HG02798 (cell line): ENCODE measurements around the gene DDX50.
"Not testable (repeated sequence)": the region's sequence is repeated elsewhere in the genome, so short reads cannot be mapped to it uniquely, and the experiment has no call there.

ENCODE experiments used
- ATAC-seq: cut with Tn5 transposase; IDR thresholded peaks from one replicate; pipeline ENCODE4 v1.9.1; 2021; ENCODE audit warnings: mild to moderate bottlenecking; ENCODE audit not compliant: unreplicated experiment, poor library complexity

The DDX50 gene

GRCh38 chr10:68979738-68980137 lies 78.6 kb downstream of the DDX50 start:
- not testable (repeated sequence) for ATAC-seq

- ATAC-seq, result no peak
Measured at GRCh38 chr10:68981074-68981473, 80.0 kb downstream of the DDX50 start.

GRCh38 chr10:68982389-68982788 lies 81.3 kb downstream of the DDX50 start:
- ATAC-seq, result no peak

- ATAC-seq, result no peak
Measured at GRCh38 chr10:68987611-68988010, 86.5 kb downstream of the DDX50 start.

GRCh38 chr10:68988530-68989316 lies 87.6 kb downstream of the DDX50 start, which contains the start of gene KIFBP:
TSS of gene KIFBP (plus strand) at chr10:68988803. CDS start at chr10:68988833, 30 bp downstream.
- peak; percentile 86 for ATAC-seq

- no peak for ATAC-seq
Measured at GRCh38 chr10:68989317-68989990, 88.3 kb downstream of the DDX50 start.

GRCh38 chr10:68992636-68993440 lies 91.7 kb downstream of the DDX50 start:
- ATAC-seq, result no peak
